HUES64 (cell line): ENCODE measurements around the gene OR52W1. TPM values are rescaled to one million over a fixed set of nuclear protein-coding genes. Genes with fewer than 3 reads are reported as not detected.

Experiments
- H3K27ac ChIP-seq: 2 replicates; pipeline ENCODE4 v1.7.0; 2013; ENCODE audit warnings: low read depth, low read length, inconsistent platforms
- H3K27me3 ChIP-seq: 2 replicates; pipeline ENCODE4 v1.6.1; 2013; ENCODE audit warnings: mild to moderate bottlenecking, low read length; ENCODE audit not compliant: insufficient read depth
- H3K36me3 ChIP-seq: 2 replicates; pipeline ENCODE4 v1.6.1; 2013; ENCODE audit warnings: mild to moderate bottlenecking, low read length; ENCODE audit not compliant: insufficient read depth
- H3K4me1 ChIP-seq: 2 replicates; pipeline ENCODE4 v1.6.1; 2013; ENCODE audit warnings: mild to moderate bottlenecking, low read length, moderate library complexity; ENCODE audit not compliant: insufficient read depth
- H3K4me3 ChIP-seq: 2 replicates; pipeline ENCODE4 v1.5.1; 2013; ENCODE audit warnings: mild to moderate bottlenecking, low read length, moderate library complexity
- H3K9ac ChIP-seq: 2 replicates; pipeline ENCODE4 v1.6.1; 2013; ENCODE audit warnings: mild to moderate bottlenecking, low read depth, low read length
- H3K9me3 ChIP-seq: 2 replicates; pipeline ENCODE4 v1.6.1; 2013; ENCODE audit warnings: low read depth, low read length; ENCODE audit not compliant: insufficient read depth
- WGBS: fragments of 150-250, 120-280 bp; methylation state at CpG from one replicate; pipeline ENCODE4 v1.1.7; 2013; ENCODE audit warnings: missing lambda C conversion rate; 5-methylcytosine and 5-hydroxymethylcytosine counted together
- polyA plus RNA-seq, 2 experiments: library from polyadenylated mRNA; stranded (reverse); fragments of 50-300 nt; gene quantifications; one replicate each; pipeline ENCODE4 v1.2.3, GENCODE V29; 2013

The OR52W1 gene
- not detected for polyA plus RNA-seq (2013, experiment 1 of 2)
- polyA plus RNA-seq (2013, experiment 2 of 2) = not detected

GRCh38 chr11:6199174-6199810, at the start of gene OR52W1:
OR52W1 (plus strand) TSS chr11:6199224; CDS start chr11:6199224, 0 bp downstream.
- no peak within 1 kb of the TSS for H3K27ac ChIP-seq
- WGBS = 96% methylated on average over 5 of the region's 5 CpGs
- no peak within 1 kb of the TSS for H3K9ac ChIP-seq

GRCh38 chr11:6151117-6151516, 47.9 kb upstream of the OR52W1 start:
- WGBS = 100% methylated on average over 1 of the region's 1 CpG
- H3K4me1 ChIP-seq = no peaks in the 10 kb centered on the region

More at GRCh38 chr11:6199174-6199810, at the start of gene OR52W1:
- H3K9me3 ChIP-seq = no peaks in the 10 kb centered on the region
- H3K4me1 ChIP-seq = no peaks in the 10 kb centered on the region
- H3K27me3 ChIP-seq = no peaks in the 10 kb centered on the region
- no peak within 1 kb of the TSS for H3K4me3 ChIP-seq
- H3K36me3 ChIP-seq = no peaks in the 10 kb centered on the region

GRCh38 chr11:6152126-6152525, 46.9 kb upstream of the OR52W1 start:
- Histone ChIP-seq H3K4me3 (no peak overlapping the region), H3K9ac (no peak overlapping the region), H3K36me3 (no peaks in the 10 kb centered on the region), H3K4me1 (peaks cover 4% of the 10 kb centered on the region; the same call in 1 of the 2 replicates), H3K27ac (no peak overlapping the region), H3K9me3 (no peaks in the 10 kb centered on the region), H3K27me3 (peaks cover under 1% of the 10 kb centered on the region; the same call in 1 of the 2 replicates)
- WGBS = 88% methylated on average over 2 of the region's 2 CpGs

More at GRCh38 chr11:6151117-6151516, 47.9 kb upstream of the OR52W1 start:
- Histone ChIP-seq H3K9ac (no peak overlapping the region), H3K36me3 (no peaks in the 10 kb centered on the region), H3K27ac (no peak overlapping the region), H3K27me3 (no peaks in the 10 kb centered on the region), H3K9me3 (no peaks in the 10 kb centered on the region), H3K4me3 (no peak overlapping the region)

GRCh38 chr11:6156628-6157359, 42.2 kb upstream of the OR52W1 start:
- peaks cover 4% of the 10 kb centered on the region; the same call in 1 of the 2 replicates for H3K4me1 ChIP-seq
- no peaks in the 10 kb centered on the region for H3K9me3 ChIP-seq
- no peak overlapping the region for H3K4me3 ChIP-seq
- no peak overlapping the region for H3K9ac ChIP-seq
- H3K27ac ChIP-seq = no peak overlapping the region
- WGBS = 79% methylated on average over 7 of the region's 7 CpGs
- H3K27me3 ChIP-seq = peaks cover 26% of the 10 kb centered on the region
- no peaks in the 10 kb centered on the region for H3K36me3 ChIP-seq

GRCh38 chr11:6170226-6170625, 28.8 kb upstream of the OR52W1 start, which contains the start of gene OR52B2:
OR52B2 (minus strand) TSS chr11:6170326; CDS start chr11:6170326, 0 bp downstream.
- Histone ChIP-seq H3K9ac (no peak within 1 kb of the TSS), H3K27ac (no peak within 1 kb of the TSS), H3K9me3 (no peaks in the 10 kb centered on the region), H3K4me3 (no peak within 1 kb of the TSS), H3K4me1 (no peaks in the 10 kb centered on the region), H3K36me3 (no peaks in the 10 kb centered on the region), H3K27me3 (no peaks in the 10 kb centered on the region)
- WGBS = 83% methylated on average over 1 of the region's 1 CpG

GRCh38 chr11:6175440-6175839, 23.6 kb upstream of the OR52W1 start:
- H3K36me3 ChIP-seq = no peaks in the 10 kb centered on the region
- no peaks in the 10 kb centered on the region for H3K4me1 ChIP-seq
- no peak overlapping the region for H3K27ac ChIP-seq
- no peak overlapping the region for H3K4me3 ChIP-seq
- H3K9me3 ChIP-seq = peaks cover 3% of the 10 kb centered on the region; the same call in 1 of the 2 replicates
- 79% methylated on average over 2 of the region's 2 CpGs for WGBS
- no peaks in the 10 kb centered on the region for H3K27me3 ChIP-seq
- H3K9ac ChIP-seq = no peak overlapping the region

GRCh38 chr11:6191742-6192141, 7.3 kb upstream of the OR52W1 start:
- H3K4me3 ChIP-seq = no peak overlapping the region
- no peaks in the 10 kb centered on the region for H3K4me1 ChIP-seq
- no peaks in the 10 kb centered on the region for H3K36me3 ChIP-seq
- H3K9me3 ChIP-seq = no peaks in the 10 kb centered on the region
- H3K27ac ChIP-seq = no peak overlapping the region
- H3K27me3 ChIP-seq = no peaks in the 10 kb centered on the region
- no peak overlapping the region for H3K9ac ChIP-seq

- H3K9me3 ChIP-seq = no peaks in the 10 kb centered on the region
- H3K4me3 ChIP-seq = no peak overlapping the region
- no peaks in the 10 kb centered on the region for H3K27me3 ChIP-seq
- no peak overlapping the region for H3K9ac ChIP-seq
- 100% methylated on average over 1 of the region's 1 CpG for WGBS
- no peaks in the 10 kb centered on the region for H3K36me3 ChIP-seq
- H3K27ac ChIP-seq = no peak overlapping the region
- no peaks in the 10 kb centered on the region for H3K4me1 ChIP-seq
Measured at GRCh38 chr11:6194065-6194581, 4.9 kb upstream of the OR52W1 start.

GRCh38 chr11:6196396-6196795, 2.6 kb upstream of the OR52W1 start:
- H3K27ac ChIP-seq = no peak overlapping the region
- 64% methylated on average over 3 of the region's 4 CpGs for WGBS

GRCh38 chr11:6197466-6198200, 1.4 kb upstream of the OR52W1 start:
- H3K4me1 ChIP-seq = no peaks in the 10 kb centered on the region
- no peak overlapping the region for H3K9ac ChIP-seq
- H3K27ac ChIP-seq = no peak overlapping the region
- H3K9me3 ChIP-seq = no peaks in the 10 kb centered on the region
- no peaks in the 10 kb centered on the region for H3K36me3 ChIP-seq
- no peaks in the 10 kb centered on the region for H3K27me3 ChIP-seq
- 84% methylated on average over 4 of the region's 4 CpGs for WGBS
- no peak overlapping the region for H3K4me3 ChIP-seq

More at GRCh38 chr11:6196396-6196795, 2.6 kb upstream of the OR52W1 start:
- H3K4me1 ChIP-seq = no peaks in the 10 kb centered on the region
- no peaks in the 10 kb centered on the region for H3K9me3 ChIP-seq
- no peak overlapping the region for H3K9ac ChIP-seq
- no peaks in the 10 kb centered on the region for H3K36me3 ChIP-seq
- no peaks in the 10 kb centered on the region for H3K27me3 ChIP-seq
- H3K4me3 ChIP-seq = no peak overlapping the region

GRCh38 chr11:6200975-6201374, 2.0 kb downstream of the OR52W1 start:
- Histone ChIP-seq H3K27ac (no peak overlapping the region), H3K27me3 (no peaks in the 10 kb centered on the region), H3K9me3 (no peaks in the 10 kb centered on the region), H3K36me3 (no peaks in the 10 kb centered on the region), H3K4me1 (no peaks in the 10 kb centered on the region), H3K9ac (no peak overlapping the region), H3K4me3 (no peak overlapping the region)
- WGBS = 79% methylated on average over 4 of the region's 4 CpGs
